ENCODE data around the gene SCGB1A1.

DNA sequence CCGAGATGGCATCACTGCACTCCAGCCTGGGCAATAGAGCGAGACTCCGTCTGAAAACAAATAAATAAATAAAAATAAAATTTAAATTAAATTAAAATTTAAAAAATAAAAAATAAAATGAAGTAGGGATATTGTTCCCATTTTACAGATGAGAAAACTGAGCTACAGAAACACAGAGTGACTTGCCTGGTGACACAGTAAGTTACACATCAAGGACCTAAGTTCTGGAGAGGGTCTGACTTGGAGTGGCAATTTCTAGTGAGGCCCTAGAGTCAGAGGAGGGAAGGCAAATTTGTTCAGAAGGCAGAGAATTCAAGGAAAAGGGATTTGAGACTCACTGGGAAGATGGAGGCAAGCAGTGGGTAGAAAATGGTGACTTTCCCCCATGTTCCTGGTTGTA is 2.0 kb downstream of the SCGB1A1 start:
- no peak for TF ChIP-seq ATF7-NPFF (CRISPR knock-in tag; IDR thresholded peaks at IDR 0.05; ENCODE audit: low read depth)
- TF ChIP-seq U2AF2 (IDR thresholded peaks at IDR 0.05; ENCODE audit: low read depth, low read length), result no peak
- TF ChIP-seq RFX1 (IDR thresholded peaks at IDR 0.05), result no peak
- TF ChIP-seq SUZ12 (IDR thresholded peaks at IDR 0.05; ENCODE audit: low read depth, low read length), result no peak
- TF ChIP-seq, protein P1, sequence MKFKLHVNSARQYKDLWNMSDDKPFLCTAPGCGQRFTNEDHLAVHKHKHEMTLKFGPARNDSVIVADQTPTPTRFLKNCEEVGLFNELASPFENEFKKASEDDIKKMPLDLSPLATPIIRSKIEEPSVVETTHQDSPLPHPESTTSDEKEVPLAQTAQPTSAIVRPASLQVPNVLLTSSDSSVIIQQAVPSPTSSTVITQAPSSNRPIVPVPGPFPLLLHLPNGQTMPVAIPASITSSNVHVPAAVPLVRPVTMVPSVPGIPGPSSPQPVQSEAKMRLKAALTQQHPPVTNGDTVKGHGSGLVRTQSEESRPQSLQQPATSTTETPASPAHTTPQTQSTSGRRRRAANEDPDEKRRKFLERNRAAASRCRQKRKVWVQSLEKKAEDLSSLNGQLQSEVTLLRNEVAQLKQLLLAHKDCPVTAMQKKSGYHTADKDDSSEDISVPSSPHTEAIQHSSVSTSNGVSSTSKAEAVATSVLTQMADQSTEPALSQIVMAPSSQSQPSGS (CRISPR knock-in tag; IDR thresholded peaks at IDR 0.05), result no peak
- TF ChIP-seq NR1H2 (CRISPR knock-in tag; IDR thresholded peaks at IDR 0.05; ENCODE audit: borderline replicate concordance, low read depth), result no peak
- TF ChIP-seq ZFYVE20 (CRISPR knock-in tag; IDR thresholded peaks at IDR 0.05; ENCODE audit: borderline replicate concordance, low read depth), result no peak
- TF ChIP-seq, protein P2, sequence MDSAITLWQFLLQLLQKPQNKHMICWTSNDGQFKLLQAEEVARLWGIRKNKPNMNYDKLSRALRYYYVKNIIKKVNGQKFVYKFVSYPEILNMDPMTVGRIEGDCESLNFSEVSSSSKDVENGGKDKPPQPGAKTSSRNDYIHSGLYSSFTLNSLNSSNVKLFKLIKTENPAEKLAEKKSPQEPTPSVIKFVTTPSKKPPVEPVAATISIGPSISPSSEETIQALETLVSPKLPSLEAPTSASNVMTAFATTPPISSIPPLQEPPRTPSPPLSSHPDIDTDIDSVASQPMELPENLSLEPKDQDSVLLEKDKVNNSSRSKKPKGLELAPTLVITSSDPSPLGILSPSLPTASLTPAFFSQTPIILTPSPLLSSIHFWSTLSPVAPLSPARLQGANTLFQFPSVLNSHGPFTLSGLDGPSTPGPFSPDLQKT (CRISPR knock-in tag; IDR thresholded peaks at IDR 0.05; ENCODE audit: borderline replicate concordance), result no peak
- no peak for TF ChIP-seq ZBTB21 (CRISPR knock-in tag; IDR thresholded peaks at IDR 0.05)
- TF ChIP-seq HDAC6 (IDR thresholded peaks at IDR 0.05; ENCODE audit: low read depth, low read length), result no peak
